HepG2 (cell line): ENCODE data around the gene CAPN10. TPM values are rescaled to one million over a fixed set of nuclear protein-coding genes. Genes with fewer than 3 reads are reported as not detected.

Experiments used
- ETV6 ChIP-seq: sonication (generic); formaldehyde crosslinking; conservative IDR thresholded peaks from 2 replicates; pipeline ENCODE4 v1.4.0; 2020; ENCODE audit warnings: missing genetic modification reagents
- HOXD1 ChIP-seq: sonication (generic); formaldehyde crosslinking; IDR thresholded peaks from 2 replicates; pipeline ENCODE4 v1.5.0; 2020; ENCODE audit warnings: missing genetic modification reagents
- MEIS1 ChIP-seq: sonication (generic); formaldehyde crosslinking; IDR thresholded peaks from 2 replicates; pipeline ENCODE4 v1.9.0; 2021; ENCODE audit warnings: mild to moderate bottlenecking, missing genetic modification reagents, moderate library complexity, borderline replicate concordance
- MTA1 ChIP-seq: sonication (generic); formaldehyde crosslinking; IDR thresholded peaks from 2 replicates; pipeline ENCODE4 v1.4.0; 2020; ENCODE audit warnings: missing genetic modification reagents, mild to moderate bottlenecking, borderline replicate concordance
- PAF1 ChIP-seq: IDR thresholded peaks from 2 replicates; pipeline ENCODE4 v1.6.1; 2016; ENCODE audit warnings: missing genetic modification reagents, missing compliant biosample characterization
- PAWR ChIP-seq: sonication (generic); formaldehyde crosslinking; IDR thresholded peaks from 2 replicates; pipeline ENCODE4 v1.4.0; 2020; ENCODE audit warnings: missing genetic modification reagents, mild to moderate bottlenecking, borderline replicate concordance
- RFX5 ChIP-seq: IDR thresholded peaks from 2 replicates; pipeline ENCODE4 v1.6.1; 2011; ENCODE audit warnings: low read depth, low read length, improper control_type of control experiment
- SAFB2 ChIP-seq: sonication (generic); formaldehyde crosslinking; IDR thresholded peaks from 2 replicates; pipeline ENCODE4 v1.5.1; 2020; ENCODE audit warnings: missing genetic modification reagents, low read depth, mild to moderate bottlenecking, borderline replicate concordance
- STAG1 ChIP-seq: sonication (generic); formaldehyde crosslinking; IDR thresholded peaks from 2 replicates; pipeline ENCODE4 v1.4.0; 2020; ENCODE audit warnings: missing genetic modification reagents
- ZNF264 ChIP-seq: sonication (generic); formaldehyde crosslinking; IDR thresholded peaks from 2 replicates; pipeline ENCODE4 v1.4.0; 2020; ENCODE audit warnings: missing genetic modification reagents
- ZNF274 ChIP-seq: sonication (generic); formaldehyde crosslinking; IDR thresholded peaks from 2 replicates; pipeline ENCODE4 v1.5.1; 2020; ENCODE audit warnings: mild to moderate bottlenecking, missing genetic modification reagents
- ZNF44 ChIP-seq: sonication (generic); formaldehyde crosslinking; IDR thresholded peaks from 2 replicates; pipeline ENCODE4 v1.5.1; 2020; ENCODE audit warnings: mild to moderate bottlenecking, missing genetic modification reagents
- ZNF550 ChIP-seq: sonication (generic); formaldehyde crosslinking; IDR thresholded peaks from 2 replicates; pipeline ENCODE4 v1.4.0; 2020; ENCODE audit warnings: mild to moderate bottlenecking, missing genetic modification reagents, borderline replicate concordance
- ZNF629 ChIP-seq: sonication (generic); formaldehyde crosslinking; conservative IDR thresholded peaks from 2 replicates; pipeline ENCODE4 v1.5.0; 2020; ENCODE audit warnings: missing genetic modification reagents
- ZNF660 ChIP-seq: sonication (generic); formaldehyde crosslinking; IDR thresholded peaks from 2 replicates; pipeline ENCODE4 v1.5.1; 2020; ENCODE audit warnings: mild to moderate bottlenecking, low read depth, missing genetic modification reagents, borderline replicate concordance
- ZNF749 ChIP-seq: sonication (generic); formaldehyde crosslinking; IDR thresholded peaks from 2 replicates; pipeline ENCODE4 v1.8.0; 2022; ENCODE audit warnings: mild to moderate bottlenecking, missing genetic modification reagents, moderate library complexity, borderline replicate concordance
- ZNF775 ChIP-seq: sonication (generic); formaldehyde crosslinking; IDR thresholded peaks from 2 replicates; pipeline ENCODE4 v1.4.0; 2020; ENCODE audit warnings: missing genetic modification reagents, mild to moderate bottlenecking, moderate library complexity, borderline replicate concordance
- polyA plus RNA-seq, 8 experiments: library from polyadenylated mRNA; depleted of rRNA in 3 of 8; stranded (reverse) in 7 of 8; unstranded in 1 of 8; fragments of >200 nt; fragmentation: Illumina TruSeq in 4 of 8; extraction: Trizol in 4 of 8; gene quantifications; 2 replicates each; pipeline versions ENCODE4 v1.2.1 to v1.2.3, GENCODE V29; 2011 to 2016; ENCODE audit warnings: low read depth in 4 of 8, missing spikeins in 1 of 8, mixed read lengths in 1 of 8; ENCODE audit not compliant: insufficient read depth in 1 of 8
- total RNA-seq, 5 experiments: library from RNA; depleted of rRNA; stranded (reverse); fragments of >200 nt; fragmentation: Illumina TruSeq; extraction: Trizol; gene quantifications; 2 replicates each; pipeline ENCODE4 v1.2.3, GENCODE V29; 2016; ENCODE audit warnings: low read depth in 1 of 5
- TF ChIP-seq, protein P1 (sequence below): sonication (generic); formaldehyde crosslinking; IDR thresholded peaks from 2 replicates; pipeline ENCODE4 v1.4.0; 2020; ENCODE audit warnings: mild to moderate bottlenecking, missing genetic modification reagents
- TF ChIP-seq, protein P2 (sequence below): sonication (generic); formaldehyde crosslinking; IDR thresholded peaks from 2 replicates; pipeline ENCODE4 v1.5.0; 2020; ENCODE audit warnings: mild to moderate bottlenecking, low read depth, missing genetic modification reagents, borderline replicate concordance
- TF ChIP-seq, protein P3 (sequence below): sonication (generic); formaldehyde crosslinking; IDR thresholded peaks from 2 replicates; pipeline ENCODE4 v1.5.0; 2020; ENCODE audit warnings: missing genetic modification reagents
- TF ChIP-seq, protein P4 (sequence below): IDR thresholded peaks from 2 replicates; pipeline ENCODE4 v1.6.1; 2016
- TF ChIP-seq, protein P5 (sequence below): sonication (generic); formaldehyde crosslinking; IDR thresholded peaks from 2 replicates; pipeline ENCODE4 v1.8.1; 2022; ENCODE audit warnings: mild to moderate bottlenecking, missing genetic modification reagents

CAPN10 gene
- total and polyA plus RNA-seq, 2 of the 13 experiments (the other 11 are each of a cell fraction or from before 2014, with no cell fraction given): 27.6 to 32.4 TPM

DNA sequence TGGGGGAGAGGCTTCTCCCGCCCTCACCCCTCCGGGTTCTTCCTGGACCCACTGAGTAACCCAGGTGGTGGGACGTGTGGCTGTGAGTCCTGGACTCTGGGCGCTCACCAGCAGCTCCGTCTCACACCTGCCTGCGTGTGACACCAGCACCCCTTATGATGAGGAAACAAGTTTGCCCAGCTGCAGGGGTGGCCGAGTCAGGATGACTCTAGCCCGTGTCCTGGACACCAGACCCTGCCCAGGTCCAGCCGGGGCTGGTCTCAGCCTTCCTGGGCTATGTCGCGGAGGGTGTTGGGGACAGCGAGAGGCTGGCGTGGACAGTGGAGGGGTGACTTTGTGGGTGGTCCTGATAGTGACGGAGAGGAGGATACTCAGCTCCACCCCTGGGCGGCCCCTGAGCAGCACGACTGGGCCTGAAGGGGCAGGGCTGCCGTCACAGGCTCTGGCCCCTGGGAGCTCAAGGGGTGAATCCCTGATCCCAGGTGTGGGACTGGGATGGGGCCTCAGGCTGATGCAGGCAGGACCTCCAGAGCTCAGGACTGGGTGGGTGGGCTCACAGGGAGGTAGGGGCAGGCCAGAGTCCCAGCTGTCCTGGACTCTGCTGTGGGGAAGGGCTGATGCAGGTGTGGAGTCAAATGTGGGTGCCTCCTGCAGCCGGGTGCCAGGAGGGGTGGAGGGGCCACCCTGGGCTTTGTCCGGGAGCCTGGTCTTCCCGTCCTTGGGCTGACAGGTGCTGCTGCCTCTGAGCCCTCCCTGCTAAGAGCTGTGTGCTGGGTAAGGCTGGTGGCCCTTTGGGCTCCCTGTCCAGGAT lies 42.5 kb downstream of the CAPN10 start (continued):
- TF ChIP-seq, protein P1, sequence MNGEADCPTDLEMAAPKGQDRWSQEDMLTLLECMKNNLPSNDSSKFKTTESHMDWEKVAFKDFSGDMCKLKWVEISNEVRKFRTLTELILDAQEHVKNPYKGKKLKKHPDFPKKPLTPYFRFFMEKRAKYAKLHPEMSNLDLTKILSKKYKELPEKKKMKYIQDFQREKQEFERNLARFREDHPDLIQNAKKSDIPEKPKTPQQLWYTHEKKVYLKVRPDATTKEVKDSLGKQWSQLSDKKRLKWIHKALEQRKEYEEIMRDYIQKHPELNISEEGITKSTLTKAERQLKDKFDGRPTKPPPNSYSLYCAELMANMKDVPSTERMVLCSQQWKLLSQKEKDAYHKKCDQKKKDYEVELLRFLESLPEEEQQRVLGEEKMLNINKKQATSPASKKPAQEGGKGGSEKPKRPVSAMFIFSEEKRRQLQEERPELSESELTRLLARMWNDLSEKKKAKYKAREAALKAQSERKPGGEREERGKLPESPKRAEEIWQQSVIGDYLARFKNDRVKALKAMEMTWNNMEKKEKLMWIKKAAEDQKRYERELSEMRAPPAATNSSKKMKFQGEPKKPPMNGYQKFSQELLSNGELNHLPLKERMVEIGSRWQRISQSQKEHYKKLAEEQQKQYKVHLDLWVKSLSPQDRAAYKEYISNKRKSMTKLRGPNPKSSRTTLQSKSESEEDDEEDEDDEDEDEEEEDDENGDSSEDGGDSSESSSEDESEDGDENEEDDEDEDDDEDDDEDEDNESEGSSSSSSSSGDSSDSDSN: 0 out of 2 replicates have a peak, but pooled peaks have one; percentile 19
- TF ChIP-seq ZNF629 (CRISPR knock-in tag) (no peak), ZNF264 (CRISPR knock-in tag) (no peak), ETV6 (no peak), ZNF749 (CRISPR knock-in tag) (no peak), HOXD1 (CRISPR knock-in tag) (no peak), MTA1 (CRISPR knock-in tag) (no peak), RFX5 (no peak), ZNF274 (CRISPR knock-in tag) (no peak), SAFB2 (CRISPR knock-in tag) (0 out of 2 replicates have a peak, but pooled peaks have one; percentile 9), PAF1 (no peak), MEIS1 (CRISPR knock-in tag) (no peak), ZNF550 (CRISPR knock-in tag) (no peak), ZNF44 (CRISPR knock-in tag) (no peak), STAG1 (no peak), ZNF660 (no peak), ZNF775 (CRISPR knock-in tag) (no peak), PAWR (no peak)
- TF ChIP-seq, protein P2, sequence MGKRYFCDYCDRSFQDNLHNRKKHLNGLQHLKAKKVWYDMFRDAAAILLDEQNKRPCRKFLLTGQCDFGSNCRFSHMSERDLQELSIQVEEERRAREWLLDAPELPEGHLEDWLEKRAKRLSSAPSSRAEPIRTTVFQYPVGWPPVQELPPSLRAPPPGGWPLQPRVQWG (CRISPR knock-in tag): no peak
- TF ChIP-seq, protein P3, sequence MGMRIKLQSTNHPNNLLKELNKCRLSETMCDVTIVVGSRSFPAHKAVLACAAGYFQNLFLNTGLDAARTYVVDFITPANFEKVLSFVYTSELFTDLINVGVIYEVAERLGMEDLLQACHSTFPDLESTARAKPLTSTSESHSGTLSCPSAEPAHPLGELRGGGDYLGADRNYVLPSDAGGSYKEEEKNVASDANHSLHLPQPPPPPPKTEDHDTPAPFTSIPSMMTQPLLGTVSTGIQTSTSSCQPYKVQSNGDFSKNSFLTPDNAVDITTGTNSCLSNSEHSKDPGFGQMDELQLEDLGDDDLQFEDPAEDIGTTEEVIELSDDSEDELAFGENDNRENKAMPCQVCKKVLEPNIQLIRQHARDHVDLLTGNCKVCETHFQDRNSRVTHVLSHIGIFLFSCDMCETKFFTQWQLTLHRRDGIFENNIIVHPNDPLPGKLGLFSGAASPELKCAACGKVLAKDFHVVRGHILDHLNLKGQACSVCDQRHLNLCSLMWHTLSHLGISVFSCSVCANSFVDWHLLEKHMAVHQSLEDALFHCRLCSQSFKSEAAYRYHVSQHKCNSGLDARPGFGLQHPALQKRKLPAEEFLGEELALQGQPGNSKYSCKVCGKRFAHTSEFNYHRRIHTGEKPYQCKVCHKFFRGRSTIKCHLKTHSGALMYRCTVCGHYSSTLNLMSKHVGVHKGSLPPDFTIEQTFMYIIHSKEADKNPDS: no peak
- TF ChIP-seq, protein P4, sequence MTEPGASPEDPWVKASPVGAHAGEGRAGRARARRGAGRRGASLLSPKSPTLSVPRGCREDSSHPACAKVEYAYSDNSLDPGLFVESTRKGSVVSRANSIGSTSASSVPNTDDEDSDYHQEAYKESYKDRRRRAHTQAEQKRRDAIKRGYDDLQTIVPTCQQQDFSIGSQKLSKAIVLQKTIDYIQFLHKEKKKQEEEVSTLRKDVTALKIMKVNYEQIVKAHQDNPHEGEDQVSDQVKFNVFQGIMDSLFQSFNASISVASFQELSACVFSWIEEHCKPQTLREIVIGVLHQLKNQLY (CRISPR knock-in tag): no peak
- TF ChIP-seq, protein P5, sequence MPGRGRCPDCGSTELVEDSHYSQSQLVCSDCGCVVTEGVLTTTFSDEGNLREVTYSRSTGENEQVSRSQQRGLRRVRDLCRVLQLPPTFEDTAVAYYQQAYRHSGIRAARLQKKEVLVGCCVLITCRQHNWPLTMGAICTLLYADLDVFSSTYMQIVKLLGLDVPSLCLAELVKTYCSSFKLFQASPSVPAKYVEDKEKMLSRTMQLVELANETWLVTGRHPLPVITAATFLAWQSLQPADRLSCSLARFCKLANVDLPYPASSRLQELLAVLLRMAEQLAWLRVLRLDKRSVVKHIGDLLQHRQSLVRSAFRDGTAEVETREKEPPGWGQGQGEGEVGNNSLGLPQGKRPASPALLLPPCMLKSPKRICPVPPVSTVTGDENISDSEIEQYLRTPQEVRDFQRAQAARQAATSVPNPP (CRISPR knock-in tag): no peak
